ENCODE data around the gene SLC9A4. TPM values are rescaled to one million over a fixed set of nuclear protein-coding genes. Genes with fewer than 3 reads are reported as not detected.

SLC9A4 gene
- total and polyA plus RNA-seq, 9 of the 15 experiments (the other 6 are each of a cell fraction or from before 2014, with no cell fraction given), result 0.04 to 0.15 (median 0.04) TPM; not detected in 5

DNA sequence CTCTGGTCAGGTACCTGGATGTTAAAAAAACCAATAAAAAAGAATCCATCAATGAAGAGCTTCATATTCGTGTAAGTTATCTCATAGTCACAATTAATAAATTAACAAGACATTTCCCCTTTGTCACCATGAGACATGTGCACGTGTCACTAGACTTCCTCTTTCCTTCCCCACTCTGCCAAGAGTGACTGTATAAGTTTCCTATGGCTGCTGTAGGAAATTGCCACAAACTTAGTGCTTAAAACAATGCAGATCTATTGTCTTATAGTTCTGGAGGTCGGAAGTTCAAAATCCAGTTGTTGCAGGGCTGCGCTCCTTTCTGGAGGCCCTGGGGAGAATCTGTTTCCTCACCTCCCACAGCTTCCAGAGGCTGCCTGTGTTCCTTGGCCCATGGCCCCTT is 35.8 kb downstream of the SLC9A4 start:
- BruUV-seq (replicated peaks), result no TSS peak
- POLR2A ChIA-PET, result no interaction called here
- FAIRE-seq, result no peak

DNA sequence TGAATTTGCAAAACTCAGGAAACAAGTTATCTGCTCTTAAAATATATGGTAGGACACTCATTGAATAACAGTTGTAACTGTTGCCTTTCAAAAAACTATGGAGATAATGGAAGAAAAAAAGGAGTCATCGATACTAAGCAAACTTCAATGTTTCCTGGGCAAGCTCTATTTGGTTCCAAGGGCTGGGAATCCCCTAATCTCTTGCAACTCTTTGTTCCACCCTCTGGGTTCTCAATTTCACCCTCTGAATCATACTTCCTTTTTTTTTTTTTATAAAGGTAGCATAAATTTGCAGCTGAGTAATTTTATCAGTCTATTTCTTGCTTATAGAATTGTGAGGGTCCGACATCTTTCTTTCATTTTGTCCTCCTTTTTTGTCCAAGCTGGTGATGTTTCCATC is 36.7 kb downstream of the SLC9A4 start:
- FAIRE-seq (no peak), DNase-seq (ENCODE audit: extremely low read depth in 1 of 4, low spot score in 3 of 4) (no peak), ATAC-seq (no peak)
- Histone ChIP-seq H3K27ac (ENCODE audit: extremely low read depth, low read depth, low read length) (no peak overlapping the region), H3K4me1 (replicated peaks in 1 of 2; ENCODE audit: control insufficient read depth in 2 of 2, insufficient read depth in 2 of 2, low read length in 2 of 2) (no peaks in the 10 kb centered on the region), H3K79me2 (ENCODE audit: control insufficient read depth, insufficient read depth, low read length) (no peaks in the 10 kb centered on the region), H3K9me3 (replicated peaks; ENCODE audit: control insufficient read depth, insufficient read depth, low read depth, low read length) (no peaks in the 10 kb centered on the region), H3K9me1 (ENCODE audit: control insufficient read depth, insufficient read depth, low read length) (no peaks in the 10 kb centered on the region), H3K9ac (ENCODE audit: insufficient read depth in 1 of 2, low read depth in 2 of 2, low read length in 2 of 2) (no peak overlapping the region), H3K36me3 (ENCODE audit: control insufficient read depth, insufficient read depth, low read length) (no peaks in the 10 kb centered on the region), H3K27me3 (ENCODE audit: control insufficient read depth in 2 of 2, insufficient read depth in 2 of 2, low read length in 2 of 2) (peaks cover 2 to 11% of the 10 kb centered on the region in 2 experiments; a peak in 2 of 5 replicates), H3K4me2 (ENCODE audit: insufficient read depth, low read length) (no peak overlapping the region), H2AFZ (ENCODE audit: low read depth, low read length) (no peak overlapping the region), H4K20me1 (replicated peaks; ENCODE audit: control insufficient read depth, insufficient read depth, low read length) (no peaks in the 10 kb centered on the region), H3K4me3 (no peak overlapping the region)
- intact Hi-C loops (cut with micrococcal nuclease) (no loop called here), in situ Hi-C loops (cut with MboI) (no loop called here)
- WGBS (ENCODE audit: insufficient coverage, low coverage, missing lambda C conversion rate), result 3% methylated on average over 2 of the region's 2 CpGs
- no TSS peak for BruUV-seq (replicated peaks)
- POLR2A ChIA-PET, result no interaction called here
- CTCF ChIA-PET (ENCODE audit: low intra/inter-chr PET ratio), result no interaction called here
- TF ChIP-seq FOXK1 (CRISPR knock-in tag; IDR thresholded peaks at IDR 0.05; ENCODE audit: borderline replicate concordance) (no peak), CEBPG (CRISPR knock-in tag; IDR thresholded peaks at IDR 0.05) (no peak), CEBPG (tag; conservative IDR thresholded peaks at IDR 0.05 in 1 of 2, IDR thresholded peaks at IDR 0.05 in 1 of 2) (no peak), ZNF133 (CRISPR knock-in tag; IDR thresholded peaks at IDR 0.05) (no peak), KLF13 (tag; IDR thresholded peaks at IDR 0.05; ENCODE audit: borderline replicate concordance, low read depth) (no peak), ZNF263 (CRISPR knock-in tag; IDR thresholded peaks at IDR 0.05; ENCODE audit: borderline replicate concordance) (no peak), MEF2A (IDR thresholded peaks at IDR 0.05; ENCODE audit: control insufficient read depth, low read depth, low read length) (no peak)
- TF ChIP-seq, protein P1, sequence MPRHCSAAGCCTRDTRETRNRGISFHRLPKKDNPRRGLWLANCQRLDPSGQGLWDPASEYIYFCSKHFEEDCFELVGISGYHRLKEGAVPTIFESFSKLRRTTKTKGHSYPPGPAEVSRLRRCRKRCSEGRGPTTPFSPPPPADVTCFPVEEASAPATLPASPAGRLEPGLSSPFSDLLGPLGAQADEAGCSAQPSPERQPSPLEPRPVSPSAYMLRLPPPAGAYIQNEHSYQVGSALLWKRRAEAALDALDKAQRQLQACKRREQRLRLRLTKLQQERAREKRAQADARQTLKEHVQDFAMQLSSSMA (CRISPR knock-in tag; IDR thresholded peaks at IDR 0.05), result no peak
- TF ChIP-seq, protein P2, sequence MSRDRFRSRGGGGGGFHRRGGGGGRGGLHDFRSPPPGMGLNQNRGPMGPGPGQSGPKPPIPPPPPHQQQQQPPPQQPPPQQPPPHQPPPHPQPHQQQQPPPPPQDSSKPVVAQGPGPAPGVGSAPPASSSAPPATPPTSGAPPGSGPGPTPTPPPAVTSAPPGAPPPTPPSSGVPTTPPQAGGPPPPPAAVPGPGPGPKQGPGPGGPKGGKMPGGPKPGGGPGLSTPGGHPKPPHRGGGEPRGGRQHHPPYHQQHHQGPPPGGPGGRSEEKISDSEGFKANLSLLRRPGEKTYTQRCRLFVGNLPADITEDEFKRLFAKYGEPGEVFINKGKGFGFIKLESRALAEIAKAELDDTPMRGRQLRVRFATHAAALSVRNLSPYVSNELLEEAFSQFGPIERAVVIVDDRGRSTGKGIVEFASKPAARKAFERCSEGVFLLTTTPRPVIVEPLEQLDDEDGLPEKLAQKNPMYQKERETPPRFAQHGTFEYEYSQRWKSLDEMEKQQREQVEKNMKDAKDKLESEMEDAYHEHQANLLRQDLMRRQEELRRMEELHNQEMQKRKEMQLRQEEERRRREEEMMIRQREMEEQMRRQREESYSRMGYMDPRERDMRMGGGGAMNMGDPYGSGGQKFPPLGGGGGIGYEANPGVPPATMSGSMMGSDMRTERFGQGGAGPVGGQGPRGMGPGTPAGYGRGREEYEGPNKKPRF (IDR thresholded peaks at IDR 0.05; ENCODE audit: low read depth, low read length), result no peak
- TF ChIP-seq, protein P3, sequence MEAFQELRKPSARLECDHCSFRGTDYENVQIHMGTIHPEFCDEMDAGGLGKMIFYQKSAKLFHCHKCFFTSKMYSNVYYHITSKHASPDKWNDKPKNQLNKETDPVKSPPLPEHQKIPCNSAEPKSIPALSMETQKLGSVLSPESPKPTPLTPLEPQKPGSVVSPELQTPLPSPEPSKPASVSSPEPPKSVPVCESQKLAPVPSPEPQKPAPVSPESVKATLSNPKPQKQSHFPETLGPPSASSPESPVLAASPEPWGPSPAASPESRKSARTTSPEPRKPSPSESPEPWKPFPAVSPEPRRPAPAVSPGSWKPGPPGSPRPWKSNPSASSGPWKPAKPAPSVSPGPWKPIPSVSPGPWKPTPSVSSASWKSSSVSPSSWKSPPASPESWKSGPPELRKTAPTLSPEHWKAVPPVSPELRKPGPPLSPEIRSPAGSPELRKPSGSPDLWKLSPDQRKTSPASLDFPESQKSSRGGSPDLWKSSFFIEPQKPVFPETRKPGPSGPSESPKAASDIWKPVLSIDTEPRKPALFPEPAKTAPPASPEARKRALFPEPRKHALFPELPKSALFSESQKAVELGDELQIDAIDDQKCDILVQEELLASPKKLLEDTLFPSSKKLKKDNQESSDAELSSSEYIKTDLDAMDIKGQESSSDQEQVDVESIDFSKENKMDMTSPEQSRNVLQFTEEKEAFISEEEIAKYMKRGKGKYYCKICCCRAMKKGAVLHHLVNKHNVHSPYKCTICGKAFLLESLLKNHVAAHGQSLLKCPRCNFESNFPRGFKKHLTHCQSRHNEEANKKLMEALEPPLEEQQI (IDR thresholded peaks at IDR 0.05), result no peak

More for the DNA sequence above, 35.8 kb downstream of the SLC9A4 start:
- Histone ChIP-seq H3K4me2 (ENCODE audit: insufficient read depth, low read length) (no peak overlapping the region), H3K9ac (ENCODE audit: insufficient read depth in 1 of 2, low read depth in 2 of 2, low read length in 2 of 2) (no peak overlapping the region), H3K79me2 (ENCODE audit: control insufficient read depth, insufficient read depth, low read length) (no peaks in the 10 kb centered on the region), H3K4me1 (replicated peaks in 1 of 2; ENCODE audit: control insufficient read depth in 2 of 2, insufficient read depth in 2 of 2, low read length in 2 of 2) (no peaks in the 10 kb centered on the region; a peak in 1 of 5 replicates), H2AFZ (ENCODE audit: low read depth, low read length) (no peak overlapping the region), H3K9me3 (replicated peaks; ENCODE audit: control insufficient read depth, insufficient read depth, low read depth, low read length) (no peaks in the 10 kb centered on the region), H3K27me3 (ENCODE audit: control insufficient read depth in 2 of 2, insufficient read depth in 2 of 2, low read length in 2 of 2) (peaks cover 2 to 7% of the 10 kb centered on the region in 2 experiments; a peak in 2 of 5 replicates), H3K27ac (ENCODE audit: extremely low read depth, low read depth, low read length) (no peak overlapping the region), H3K4me3 (no peak overlapping the region), H3K36me3 (ENCODE audit: control insufficient read depth, insufficient read depth, low read length) (no peaks in the 10 kb centered on the region), H3K9me1 (ENCODE audit: control insufficient read depth, insufficient read depth, low read length) (no peaks in the 10 kb centered on the region), H4K20me1 (replicated peaks; ENCODE audit: control insufficient read depth, insufficient read depth, low read length) (no peaks in the 10 kb centered on the region)
- peak; percentile 74; the same call in 1 of the 2 replicates for TF ChIP-seq SPI1 (IDR thresholded peaks at IDR 0.05; ENCODE audit: borderline replicate concordance, low read depth, low read length)
- TF ChIP-seq ZKSCAN1 (IDR thresholded peaks at IDR 0.05; ENCODE audit: low read depth, low read length), result no peak
- intact Hi-C loops (cut with micrococcal nuclease) (no loop called here), in situ Hi-C loops (cut with MboI) (no loop called here)
- DNase-seq (ENCODE audit: extremely low read depth in 1 of 4, low spot score in 3 of 4) (no peak), ATAC-seq (no peak)
- WGBS (ENCODE audit: insufficient coverage, low coverage, missing lambda C conversion rate), result 1% methylated on average over 4 of the region's 4 CpGs
- CTCF ChIA-PET (ENCODE audit: low intra/inter-chr PET ratio), result interaction anchor here (1.0 kb wide), 1 partner anchor 107 kb away, joined by 3 read pairs; no protein-coding TSS in a partner anchor

All from K562 (cell line).